Stimulated activated CD4-positive, alpha-beta T cell treated with anti-CD3 and anti-CD28 coated beads, Interleukin-4, amount 100 ng/mL, for 4 hours (primary cell): ENCODE data around the gene NABP2.
"Not testable (repeated sequence)": the region's sequence is repeated elsewhere in the genome, so short reads cannot be mapped to it uniquely, and the experiment has no call there.

Experiments used
- DNase-seq, 2 experiments: peaks; one replicate each; pipeline ENCODE4 v3.0.0-alpha.2; 2020

Gene NABP2

GRCh38 chr12:56248711-56249110 is 24.6 kb downstream of the NABP2 start:
- no peak for DNase-seq

GRCh38 chr12:56252649-56253048 is 28.5 kb downstream of the NABP2 start:
- no peak for DNase-seq

GRCh38 chr12:56253091-56253490 is 28.9 kb downstream of the NABP2 start:
- no peak for DNase-seq

GRCh38 chr12:56255671-56256070 is 31.5 kb downstream of the NABP2 start:
- no peak for DNase-seq

- DNase-seq, result no peak
Measured at GRCh38 chr12:56256326-56256960, 32.3 kb downstream of the NABP2 start.

GRCh38 chr12:56257071-56257470 is 32.9 kb downstream of the NABP2 start:
- DNase-seq, result no peak

GRCh38 chr12:56257491-56258067 is 33.4 kb downstream of the NABP2 start:
- no peak for DNase-seq

- DNase-seq, result peak; percentile 67 to 82
Measured at GRCh38 chr12:56258068-56258819, 34.1 kb downstream of the NABP2 start, which contains the start of gene ANKRD52. TSS of gene ANKRD52 (minus strand) at chr12:56258384. CDS start at chr12:56258269, 115 bp downstream.

GRCh38 chr12:56258820-56259183 is 34.7 kb downstream of the NABP2 start:
- no peak for DNase-seq

GRCh38 chr12:56260380-56260779 is 36.2 kb downstream of the NABP2 start:
- no peak for DNase-seq

- no peak for DNase-seq
Measured at GRCh38 chr12:56260921-56261320, 36.8 kb downstream of the NABP2 start.

GRCh38 chr12:56261503-56262232 is 37.5 kb downstream of the NABP2 start:
- no peak for DNase-seq

- not testable (repeated sequence) for DNase-seq
Measured at GRCh38 chr12:56262955-56263354, 38.8 kb downstream of the NABP2 start.

- DNase-seq, result not testable (repeated sequence)
Measured at GRCh38 chr12:56266068-56266692, 42.0 kb downstream of the NABP2 start.

GRCh38 chr12:56266693-56267442 is 42.7 kb downstream of the NABP2 start, which contains the start of gene COQ10A:
TSS of gene COQ10A (plus strand) at chr12:56266942. CDS start at chr12:56267119, 177 bp downstream.
- DNase-seq, result peak; percentile 75 to 87

GRCh38 chr12:56267443-56268071 is 43.4 kb downstream of the NABP2 start:
- peak in 1 of 2 experiments; percentile 5 for DNase-seq

GRCh38 chr12:56271031-56271430 is 46.9 kb downstream of the NABP2 start:
- no peak for DNase-seq

- not testable (repeated sequence) for DNase-seq
Measured at GRCh38 chr12:56272468-56272867, 48.3 kb downstream of the NABP2 start.

GRCh38 chr12:56274299-56274698 is 50.2 kb downstream of the NABP2 start:
- no peak for DNase-seq

- no peak for DNase-seq
Measured at GRCh38 chr12:56278905-56279304, 54.8 kb downstream of the NABP2 start.
